B cell (primary cell): ENCODE results near the gene UPK3BL2. TPM values are rescaled to one million over a fixed set of nuclear protein-coding genes. Genes with fewer than 3 reads are reported as not detected.
"Not testable (repeated sequence)": the region's sequence is repeated elsewhere in the genome, so short reads cannot be mapped to it uniquely, and the experiment has no call there.

Experiments
- ATAC-seq: fragments of 200-7000 bp; cut with Tn5 transposase; one replicate; pipeline ENCODE4 v1.10.0; 2021; ENCODE audit warnings: low read depth, mild to moderate bottlenecking, moderate number of reproducible peaks, moderate library complexity
- CTCF ChIA-PET: fragments of 350-600 bp; sonication (Branson Sonifier 250); formaldehyde crosslinking; loops from one replicate; lab custom pipeline; 2021; ENCODE audit warnings: antibody characterized with exemption, inconsistent platforms; lab: Charles Lee
- POLR2A ChIA-PET: fragments of 350-600 bp; sonication (Branson Sonifier 250); formaldehyde crosslinking; loops from one replicate; lab custom pipeline; 2021; ENCODE audit warnings: antibody characterized with exemption; lab: Charles Lee
- DNase-seq: peaks from one replicate; pipeline ENCODE4 v3.0.0; 2013
- H2AFZ ChIP-seq: 2 replicates; pipeline ENCODE4 v1.6.1; 2012; ENCODE audit warnings: mild to moderate bottlenecking, low read depth, low read length; ENCODE audit not compliant: insufficient read depth, poor library complexity, severe bottlenecking
- H3K27ac ChIP-seq, 2 donors: 1 replicate in 1 of 2; 2 replicates in 1 of 2; pipeline ENCODE4 v1.5.1; 2012 to 2013; ENCODE audit warnings: low read length in 2 of 2, mild to moderate bottlenecking in 2 of 2, moderate library complexity in 1 of 2
- H3K27me3 ChIP-seq, 4 experiments: fragments of 200-600 bp in 1 of 4; sonication (generic) in 1 of 4; replicated peaks in 1 of 4; 1 replicate in 2 of 4; 2 replicates in 2 of 4; pipeline versions ENCODE4 v1.6.1 to v1.7.0; 2013 to 2016; ENCODE audit warnings: low read length in 3 of 4, mild to moderate bottlenecking in 2 of 4, mixed read lengths in 1 of 4, moderate library complexity in 1 of 4; ENCODE audit not compliant: insufficient read depth in 4 of 4, control insufficient read depth in 3 of 4; ENCODE audit errors: control extremely low read depth in 1 of 4
- H3K36me3 ChIP-seq, 2 experiments: replicated peaks in 1 of 2; 1 replicate in 1 of 2; 2 replicates in 1 of 2; pipeline versions ENCODE4 v1.6.1 to v1.7.1; 2013; ENCODE audit warnings: low read length in 1 of 2; ENCODE audit not compliant: insufficient read depth in 2 of 2, control insufficient read depth in 1 of 2; ENCODE audit errors: control extremely low read depth in 1 of 2, extremely low read depth in 1 of 2
- H3K4me1 ChIP-seq, 2 donors: fragments of 200-600 bp in 1 of 2; sonication (generic) in 1 of 2; 1 replicate in 1 of 2; 2 replicates in 1 of 2; pipeline versions ENCODE4 v1.5.1 to v1.6.1; 2013 to 2017; ENCODE audit warnings: low read length in 2 of 2; ENCODE audit not compliant: control insufficient read depth in 2 of 2, insufficient read depth in 2 of 2
- H3K4me2 ChIP-seq: replicated peaks from 2 replicates; pipeline ENCODE3; 2012; ENCODE audit warnings: mild to moderate bottlenecking, low read depth, low read length; ENCODE audit not compliant: poor library complexity, severe bottlenecking
- H3K4me3 ChIP-seq, 5 experiments: fragments of 200-600 bp in 1 of 5; sonication (generic) in 1 of 5; 1 replicate in 3 of 5; 2 replicates in 2 of 5; pipeline versions ENCODE4 v1.5.1 to v1.7.0; 2011 to 2016; ENCODE audit warnings: low read length in 4 of 5, mild to moderate bottlenecking in 4 of 5, low read depth in 2 of 5, control low read depth in 1 of 5, moderate library complexity in 1 of 5; ENCODE audit not compliant: insufficient read depth in 1 of 5; ENCODE audit errors: control extremely low read depth in 1 of 5, extremely low read depth in 1 of 5
- H3K79me2 ChIP-seq: fragments of 200-600 bp; sonication (generic); one replicate; pipeline ENCODE4 v1.6.0; 2016; ENCODE audit warnings: low read length; ENCODE audit not compliant: control insufficient read depth, insufficient read depth
- H3K9ac ChIP-seq: fragments of 200-600 bp; sonication (generic); 2 replicates; pipeline ENCODE4 v1.6.1; 2017; ENCODE audit warnings: mild to moderate bottlenecking, low read length, moderate library complexity
- H3K9me3 ChIP-seq, 3 donors: one replicate each; pipeline versions ENCODE4 v1.6.1 to v1.7.1; 2013; ENCODE audit warnings: low read length in 2 of 3; ENCODE audit not compliant: control insufficient read depth in 2 of 3, insufficient read depth in 1 of 3; ENCODE audit errors: control extremely low read depth in 1 of 3
- H4K20me1 ChIP-seq: 2 replicates; pipeline ENCODE4 v1.6.0; 2012; ENCODE audit warnings: mild to moderate bottlenecking, low read length; ENCODE audit not compliant: insufficient read depth, control insufficient read depth, poor library complexity, severe bottlenecking
- H3K27ac Mint-ChIP-seq: one replicate; pipeline ENCODE4 v1.8.0; 2021; ENCODE audit warnings: mixed read lengths
- H3K27me3 Mint-ChIP-seq: one replicate; pipeline ENCODE4 v1.8.0; 2021; ENCODE audit warnings: mixed read lengths
- H3K4me1 Mint-ChIP-seq: one replicate; pipeline ENCODE4 v1.8.0; 2021; ENCODE audit warnings: mixed read lengths
- H3K4me3 Mint-ChIP-seq: one replicate; pipeline ENCODE4 v1.8.0; 2021; ENCODE audit warnings: mixed read lengths
- H3K9me3 Mint-ChIP-seq: one replicate; pipeline ENCODE4 v1.8.0; 2022; ENCODE audit warnings: mixed read lengths; ENCODE audit not compliant: insufficient read depth
- WGBS: methylation state at CpG from one replicate; pipeline ENCODE4 v1.1.5; 2013; ENCODE audit warnings: missing lambda C conversion rate; ENCODE audit not compliant: insufficient coverage; 5-methylcytosine and 5-hydroxymethylcytosine counted together
- intact Hi-C: fragments of 100-400 bp; cut with micrococcal nuclease; formaldehyde crosslinking; loops from one replicate; pipeline ENCODE4 v1.10.0; 2022
- polyA plus RNA-seq: library from polyadenylated mRNA; depleted of rRNA; stranded (reverse); fragments of >200 nt; gene quantifications from 2 replicates; pipeline ENCODE4 v1.2.3, GENCODE V29; 2012
- total RNA-seq, 2 donors: library from RNA; stranded (reverse); fragments of 120-200 nt in 1 of 2; gene quantifications; 1 replicate in 1 of 2; 2 replicates in 1 of 2; pipeline versions ENCODE4 v1.2.3 to v1.2.4, GENCODE V29; 2013 to 2022

UPK3BL2 gene
- total and polyA plus RNA-seq, 2 donors (not counting 1 experiment from before 2014, with no cell fraction given): 68.2 to 143 TPM

- H3K4me3 Mint-ChIP-seq, H3K79me2 ChIP-seq, ATAC-seq, H3K4me1 Mint-ChIP-seq, H3K9me3 Mint-ChIP-seq, H3K9ac ChIP-seq, H3K36me3 ChIP-seq, H3K27ac Mint-ChIP-seq, H3K27me3 Mint-ChIP-seq, H4K20me1 ChIP-seq, H2AFZ ChIP-seq, H3K27ac ChIP-seq, H3K4me3 ChIP-seq, H3K27me3 ChIP-seq, intact Hi-C loops, H3K4me1 ChIP-seq, POLR2A ChIA-PET, H3K9me3 ChIP-seq, CTCF ChIA-PET, DNase-seq, H3K4me2 ChIP-seq: not testable (repeated sequence)
- 100% methylated on average over 1 of the region's 2 CpGs for WGBS
Measured at GRCh38 chr7:102532127-102532526, 11.4 kb downstream of the UPK3BL2 start.

GRCh38 chr7:102531583-102531982 is 11.9 kb downstream of the UPK3BL2 start:
- H3K4me2 ChIP-seq, ATAC-seq: not testable (repeated sequence)

GRCh38 chr7:102527822-102528793 is 15.4 kb downstream of the UPK3BL2 start:
- WGBS: no CpG with 5 or more reads among the region's 13 CpGs
- H3K36me3 ChIP-seq, H3K9me3 ChIP-seq, H3K9me3 Mint-ChIP-seq, DNase-seq, intact Hi-C loops, H2AFZ ChIP-seq, H3K79me2 ChIP-seq, H3K9ac ChIP-seq, H3K4me3 ChIP-seq, H3K4me2 ChIP-seq, H3K27me3 ChIP-seq, H3K27ac Mint-ChIP-seq, H3K4me3 Mint-ChIP-seq, H3K4me1 Mint-ChIP-seq, POLR2A ChIA-PET, H3K27ac ChIP-seq, ATAC-seq, CTCF ChIA-PET, H4K20me1 ChIP-seq, H3K27me3 Mint-ChIP-seq, H3K4me1 ChIP-seq: not testable (repeated sequence)

More at GRCh38 chr7:102531583-102531982, 11.9 kb downstream of the UPK3BL2 start:
- H3K4me1 Mint-ChIP-seq, H3K4me3 ChIP-seq, H3K9me3 Mint-ChIP-seq, DNase-seq, H3K27ac ChIP-seq, H3K9ac ChIP-seq, H3K27me3 Mint-ChIP-seq, H4K20me1 ChIP-seq, H3K4me1 ChIP-seq, H2AFZ ChIP-seq, H3K27ac Mint-ChIP-seq, H3K9me3 ChIP-seq, intact Hi-C loops, CTCF ChIA-PET, POLR2A ChIA-PET, H3K4me3 Mint-ChIP-seq, H3K79me2 ChIP-seq, H3K36me3 ChIP-seq, H3K27me3 ChIP-seq: not testable (repeated sequence)
- no CpG with 5 or more reads among the region's 7 CpGs for WGBS

DNA sequence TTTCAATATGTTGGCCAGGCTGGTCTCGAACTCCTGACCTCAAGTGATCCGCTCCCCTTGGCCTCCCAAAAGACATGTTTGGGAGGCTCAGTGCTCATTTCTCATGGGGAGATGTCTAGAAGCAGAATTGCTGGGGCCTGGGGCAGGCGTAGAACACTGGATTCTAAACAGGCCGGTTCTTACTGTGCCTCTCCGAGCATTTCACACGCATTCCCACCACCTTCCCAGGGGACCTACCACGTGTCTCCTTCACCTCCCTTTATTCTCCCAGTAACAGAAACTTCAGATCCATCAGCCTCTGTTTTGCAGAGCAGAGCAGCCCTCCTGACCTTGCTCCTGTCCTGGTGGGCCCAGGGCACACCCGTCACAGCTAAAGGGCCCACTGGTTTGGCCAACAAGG is 16.3 kb downstream of the UPK3BL2 start:
- H3K9ac ChIP-seq, H3K9me3 Mint-ChIP-seq, H3K27me3 Mint-ChIP-seq, H3K9me3 ChIP-seq, H3K27ac Mint-ChIP-seq, intact Hi-C loops, CTCF ChIA-PET, POLR2A ChIA-PET, H3K27me3 ChIP-seq, H3K79me2 ChIP-seq, H3K27ac ChIP-seq, H3K4me1 ChIP-seq, H4K20me1 ChIP-seq, H3K4me2 ChIP-seq, H2AFZ ChIP-seq, ATAC-seq, H3K4me3 ChIP-seq, DNase-seq, H3K4me1 Mint-ChIP-seq, H3K36me3 ChIP-seq, H3K4me3 Mint-ChIP-seq: not testable (repeated sequence)
- no CpG with 5 or more reads among the region's 8 CpGs for WGBS
